GM12878 (cell line): ENCODE results near the gene TCEA2. TPM values are rescaled to one million over a fixed set of nuclear protein-coding genes. Genes with fewer than 3 reads are reported as not detected.

Experiments used
- ATAC-seq: fragments of 200-7000 bp; cut with Tn5 transposase; 3 replicates; pipeline ENCODE4 v1.9.1; 2020; ENCODE audit warnings: mild to moderate bottlenecking, moderate library complexity
- BruUV-seq: library from RNA; stranded (reverse); fragments of 400-500 nt; replicated peaks from 2 replicates; lab custom pipeline; 2021; lab: Mats Ljungman, UMichigan
- CTCF ChIA-PET: fragments of 300-600 bp; sonication (Branson Sonifier 250); formaldehyde crosslinking; extraction: SDS; loops from one replicate; lab custom pipeline; 2021; ENCODE audit warnings: inconsistent platforms; lab: Yijun Ruan, JAX
- POLR2A ChIA-PET: fragments of 350-600 bp; formaldehyde crosslinking; extraction: SDS; loops from one replicate; lab custom pipeline; 2021; ENCODE audit warnings: inconsistent platforms; lab: Charles Lee
- RAD21 ChIA-PET: fragments of 300-600 bp; sonication (Branson Sonifier 250); formaldehyde crosslinking; loops from one replicate; lab custom pipeline; 2023; ENCODE audit warnings: antibody characterized with exemption; ENCODE audit not compliant: unreplicated experiment; lab: Charles Lee
- SMC1A ChIA-PET: fragments of 300-600 bp; sonication (Branson Sonifier 250); formaldehyde crosslinking; loops from one replicate; lab custom pipeline; 2023; ENCODE audit not compliant: unreplicated experiment, uncharacterized antibody; lab: Charles Lee
- DNase-seq: peaks from one replicate; pipeline ENCODE4 v3.0.0-alpha.2; 2011; ENCODE audit warnings: low read depth, low spot score
- FAIRE-seq: peaks from 3 replicates; lab custom pipeline; 2011; peaks lifted over from hg19 to GRCh38; lab: Jason Lieb, UNC
- H2AFZ ChIP-seq: 2 replicates; pipeline ENCODE4 v1.6.0; 2011; ENCODE audit warnings: low read depth, low read length, control low read depth; ENCODE audit not compliant: control insufficient read depth
- H3K27ac ChIP-seq: 2 replicates; pipeline ENCODE4 v1.5.1; 2011; ENCODE audit warnings: control low read depth; ENCODE audit not compliant: control insufficient read depth, insufficient read depth
- H3K27me3 ChIP-seq, 2 experiments: replicated peaks in 1 of 2; 2 replicates each; pipeline versions ENCODE4 v1.6.0 to v1.6.1; 2011; ENCODE audit warnings: low read length in 1 of 2; ENCODE audit not compliant: control insufficient read depth in 2 of 2, insufficient read depth in 2 of 2
- H3K36me3 ChIP-seq, 2 experiments: 2 replicates each; pipeline ENCODE4 v1.5.1; 2011; ENCODE audit warnings: low read length in 1 of 2; ENCODE audit not compliant: control insufficient read depth in 2 of 2, insufficient read depth in 2 of 2
- H3K4me1 ChIP-seq: 2 replicates; pipeline ENCODE4 v1.6.1; 2011; ENCODE audit warnings: mild to moderate bottlenecking, low read length, moderate library complexity, mixed read lengths; ENCODE audit not compliant: control insufficient read depth, insufficient read depth
- H3K4me2 ChIP-seq: 2 replicates; pipeline ENCODE4 v1.6.0; 2011; ENCODE audit warnings: control low read depth; ENCODE audit not compliant: control insufficient read depth, insufficient read depth
- H3K4me3 ChIP-seq: fragments of 200-600 bp; sonication (generic); 2 replicates; pipeline ENCODE4 v1.5.1; 2016
- H3K79me2 ChIP-seq: 2 replicates; pipeline ENCODE4 v1.6.0; 2011; ENCODE audit warnings: low read length; ENCODE audit not compliant: control insufficient read depth, insufficient read depth
- H3K9ac ChIP-seq: 2 replicates; pipeline ENCODE4 v1.8.0; 2011; ENCODE audit warnings: low read length, control low read depth, mixed read lengths; ENCODE audit not compliant: control insufficient read depth, insufficient read depth
- H3K9me3 ChIP-seq: replicated peaks from 3 replicates; pipeline ENCODE4 v1.5.1; 2011; ENCODE audit warnings: mild to moderate bottlenecking, low read length; ENCODE audit not compliant: control insufficient read depth, insufficient read depth
- H4K20me1 ChIP-seq: 2 replicates; pipeline ENCODE4 v1.6.0; 2011; ENCODE audit not compliant: control insufficient read depth, insufficient read depth
- CHD2 ChIP-seq: IDR thresholded peaks from 2 replicates; pipeline ENCODE4 v1.6.1; 2011; ENCODE audit warnings: low read depth, low read length, improper control_type of control experiment, borderline replicate concordance
- MTA3 ChIP-seq: IDR thresholded peaks from 2 replicates; pipeline ENCODE4 v1.6.1; 2012; ENCODE audit warnings: low read length, inconsistent platforms, borderline replicate concordance
- MXI1 ChIP-seq: fragments of 150-350 bp; IDR thresholded peaks from 2 replicates; pipeline ENCODE4 v1.6.1; 2011; ENCODE audit warnings: low read depth, mild to moderate bottlenecking, inconsistent platforms, low read length, improper control_type of control experiment
- POU2F2 ChIP-seq: IDR thresholded peaks from 3 replicates; pipeline ENCODE4 v1.6.1; 2011; ENCODE audit warnings: low read depth, mild to moderate bottlenecking, low read length, borderline replicate concordance
- RELA ChIP-seq: fragments of 450-650 bp; IDR thresholded peaks from 2 replicates; pipeline ENCODE4 v1.8.0; 2014; ENCODE audit warnings: borderline replicate concordance; ENCODE audit not compliant: partially characterized antibody
- SIN3A ChIP-seq: IDR thresholded peaks from 2 replicates; pipeline ENCODE4 v1.6.1; 2012; ENCODE audit warnings: low read depth, low read length, improper control_type of control experiment
- SPI1 ChIP-seq: IDR thresholded peaks from 2 replicates; pipeline ENCODE4 v1.6.1; 2011; ENCODE audit warnings: low read depth, mild to moderate bottlenecking, low read length, moderate library complexity, borderline replicate concordance; ENCODE audit not compliant: insufficient read depth
- SUZ12 ChIP-seq: fragments of 200-600 bp; sonication (generic); IDR thresholded peaks from one replicate; pipeline ENCODE4 v1.6.1; 2018; ENCODE audit warnings: antibody characterized with exemption, mild to moderate bottlenecking; ENCODE audit not compliant: unreplicated experiment
- YBX1 ChIP-seq: fragments of 450-650 bp; IDR thresholded peaks from 2 replicates; pipeline ENCODE4 v1.6.1; 2016; ENCODE audit warnings: antibody characterized with exemption
- ZNF384 ChIP-seq: IDR thresholded peaks from 2 replicates; pipeline ENCODE4 v1.6.1; 2012; ENCODE audit warnings: low read depth, mild to moderate bottlenecking, low read length, improper control_type of control experiment, borderline replicate concordance
- ZZZ3 ChIP-seq: IDR thresholded peaks from 2 replicates; pipeline ENCODE4 v1.6.1; 2011; ENCODE audit warnings: low read depth; ENCODE audit not compliant: control insufficient read depth, insufficient read length
- WGBS: methylation state at CpG from one replicate; pipeline ENCODE4 v1.1.6; 2016; ENCODE audit warnings: low lambda C conversion rate; ENCODE audit not compliant: insufficient replicate concordance, insufficient coverage; ENCODE audit errors: missing lambda C conversion rate; 5-methylcytosine and 5-hydroxymethylcytosine counted together
- in situ Hi-C: fragments of 300-500 bp; cut with MboI; formaldehyde crosslinking; loops from 9 replicates; pipeline ENCODE4 v1.14.3; 2018; ENCODE audit warnings: mixed read lengths
- intact Hi-C: fragments of 100-400 bp; cut with micrococcal nuclease; formaldehyde crosslinking; loops from one replicate; pipeline ENCODE4 v1.14.2; 2022; ENCODE audit not compliant: unreplicated experiment
- polyA plus RNA-seq, 11 experiments: library from polyadenylated mRNA; depleted of rRNA in 4 of 11; unstranded in 6 of 11; stranded (reverse) in 5 of 11; fragments of >200 nt; fragmentation: Nextera tagmentation in 4 of 11; fragmentation: Illumina TruSeq in 1 of 11; extraction: Ambion mirVana in 4 of 11; extraction: Trizol in 1 of 11; gene quantifications; 1 replicate in 1 of 11; 2 replicates in 10 of 11; pipeline versions ENCODE4 v1.2.1 to v1.2.3, GENCODE V29; 2011 to 2016; ENCODE audit warnings: inconsistent platforms in 2 of 11, missing spikeins in 2 of 11, low read depth in 1 of 11
- total RNA-seq, 4 experiments: library from RNA; depleted of rRNA in 3 of 4; stranded (reverse); fragments of >200 nt in 3 of 4; fragmentation: Illumina TruSeq in 1 of 4; extraction: Trizol in 1 of 4; gene quantifications; 2 replicates each; pipeline versions ENCODE4 v1.2.1 to v1.2.3, GENCODE V29; 2013 to 2021
- TF ChIP-seq, protein P1 (sequence below): IDR thresholded peaks from 2 replicates; pipeline ENCODE4 v1.6.1; 2011; ENCODE audit warnings: low read depth, mild to moderate bottlenecking, low read length, moderate library complexity, borderline replicate concordance; ENCODE audit errors: extremely low read depth
- TF ChIP-seq, protein P2 (sequence below): fragments of 450-650 bp; IDR thresholded peaks from 2 replicates; pipeline ENCODE4 v1.6.1; 2017; ENCODE audit warnings: mild to moderate bottlenecking, moderate library complexity

Gene TCEA2
- total and polyA plus RNA-seq, 10 of the 15 experiments (the other 5 are each of a cell fraction or from before 2014, with no cell fraction given), result 3.4 to 42.5 (median 13.3) TPM

DNA sequence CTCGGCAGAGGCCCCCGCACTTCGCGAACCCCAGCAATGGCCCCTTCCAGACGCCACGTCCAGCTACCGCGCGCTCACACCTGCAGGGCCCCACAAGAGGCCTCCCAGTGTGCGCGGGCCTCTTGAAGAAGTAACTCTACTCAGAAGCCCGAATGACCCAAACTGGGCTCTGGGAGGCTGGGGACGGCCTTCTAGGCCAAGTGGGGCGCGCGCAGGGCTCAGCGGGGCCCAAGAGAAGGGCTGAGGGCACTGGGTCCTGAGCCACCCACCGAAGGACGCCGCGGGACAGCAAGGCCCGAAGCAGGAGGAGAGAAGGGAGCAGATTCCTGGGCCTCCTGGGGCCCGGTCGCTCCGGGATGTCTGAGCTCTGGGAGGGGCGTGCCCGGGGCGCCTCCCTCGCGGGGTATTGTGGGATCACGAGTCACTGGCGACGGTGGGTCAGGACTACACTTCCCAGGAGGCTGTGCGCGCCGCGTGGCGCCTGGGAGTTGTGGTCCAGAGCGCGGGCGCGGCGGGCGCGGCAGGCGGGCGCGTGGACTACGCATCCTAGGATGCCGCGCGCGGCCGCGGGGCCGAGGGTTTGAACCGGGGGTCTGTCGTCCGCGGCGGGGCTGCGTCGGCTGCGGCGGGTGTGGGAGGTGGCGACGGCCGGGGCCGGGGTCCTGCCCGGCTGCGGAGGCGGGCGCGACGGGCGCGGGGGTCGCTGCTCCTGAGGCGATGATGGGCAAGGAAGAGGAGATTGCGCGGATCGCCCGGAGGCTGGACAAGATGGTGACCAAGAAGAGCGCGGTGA is at the start of gene TCEA2 (continued):
- TF ChIP-seq SPI1 (no peak), YBX1 (no peak), CHD2 (peak; percentile 88), SIN3A (peak; percentile 56; the same call in 1 of the 2 replicates)

- no peak for FAIRE-seq
- CTCF ChIA-PET, result interaction anchor here (0.9 kb wide), 1 partner anchor 35 kb away, joined by 3 read pairs; the partner anchor contains the start of gene PRPF6
These were observed 47.4 kb upstream of the TCEA2 start for GRCh38 chr20:64015635-64016034.

More at GRCh38 chr20:64015635-64016034, 47.4 kb upstream of the TCEA2 start:
- RAD21 ChIA-PET, result no interaction called here
- DNase-seq (no peak), ATAC-seq (no peak)
- in situ Hi-C loops (no loop called here), intact Hi-C loops (no loop called here)
- WGBS, result 93% methylated on average over 2 of the region's 2 CpGs
- Histone ChIP-seq H3K27ac (no peak overlapping the region), H3K4me2 (no peak overlapping the region), H3K4me3 (no peak overlapping the region), H3K79me2 (no peaks in the 10 kb centered on the region; the same call in 1 of the 2 replicates), H3K27me3 (no peaks in the 10 kb centered on the region), H3K36me3 (peaks cover 36 to 52% of the 10 kb centered on the region in 2 experiments), H3K9ac (no peak overlapping the region), H4K20me1 (no peaks in the 10 kb centered on the region)
- POLR2A ChIA-PET, result no interaction called here
- BruUV-seq, result no TSS peak
- SMC1A ChIA-PET, result no interaction called here
- TF ChIP-seq, protein P1, sequence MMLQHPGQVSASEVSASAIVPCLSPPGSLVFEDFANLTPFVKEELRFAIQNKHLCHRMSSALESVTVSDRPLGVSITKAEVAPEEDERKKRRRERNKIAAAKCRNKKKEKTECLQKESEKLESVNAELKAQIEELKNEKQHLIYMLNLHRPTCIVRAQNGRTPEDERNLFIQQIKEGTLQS, result no peak
- TF ChIP-seq, protein P2, sequence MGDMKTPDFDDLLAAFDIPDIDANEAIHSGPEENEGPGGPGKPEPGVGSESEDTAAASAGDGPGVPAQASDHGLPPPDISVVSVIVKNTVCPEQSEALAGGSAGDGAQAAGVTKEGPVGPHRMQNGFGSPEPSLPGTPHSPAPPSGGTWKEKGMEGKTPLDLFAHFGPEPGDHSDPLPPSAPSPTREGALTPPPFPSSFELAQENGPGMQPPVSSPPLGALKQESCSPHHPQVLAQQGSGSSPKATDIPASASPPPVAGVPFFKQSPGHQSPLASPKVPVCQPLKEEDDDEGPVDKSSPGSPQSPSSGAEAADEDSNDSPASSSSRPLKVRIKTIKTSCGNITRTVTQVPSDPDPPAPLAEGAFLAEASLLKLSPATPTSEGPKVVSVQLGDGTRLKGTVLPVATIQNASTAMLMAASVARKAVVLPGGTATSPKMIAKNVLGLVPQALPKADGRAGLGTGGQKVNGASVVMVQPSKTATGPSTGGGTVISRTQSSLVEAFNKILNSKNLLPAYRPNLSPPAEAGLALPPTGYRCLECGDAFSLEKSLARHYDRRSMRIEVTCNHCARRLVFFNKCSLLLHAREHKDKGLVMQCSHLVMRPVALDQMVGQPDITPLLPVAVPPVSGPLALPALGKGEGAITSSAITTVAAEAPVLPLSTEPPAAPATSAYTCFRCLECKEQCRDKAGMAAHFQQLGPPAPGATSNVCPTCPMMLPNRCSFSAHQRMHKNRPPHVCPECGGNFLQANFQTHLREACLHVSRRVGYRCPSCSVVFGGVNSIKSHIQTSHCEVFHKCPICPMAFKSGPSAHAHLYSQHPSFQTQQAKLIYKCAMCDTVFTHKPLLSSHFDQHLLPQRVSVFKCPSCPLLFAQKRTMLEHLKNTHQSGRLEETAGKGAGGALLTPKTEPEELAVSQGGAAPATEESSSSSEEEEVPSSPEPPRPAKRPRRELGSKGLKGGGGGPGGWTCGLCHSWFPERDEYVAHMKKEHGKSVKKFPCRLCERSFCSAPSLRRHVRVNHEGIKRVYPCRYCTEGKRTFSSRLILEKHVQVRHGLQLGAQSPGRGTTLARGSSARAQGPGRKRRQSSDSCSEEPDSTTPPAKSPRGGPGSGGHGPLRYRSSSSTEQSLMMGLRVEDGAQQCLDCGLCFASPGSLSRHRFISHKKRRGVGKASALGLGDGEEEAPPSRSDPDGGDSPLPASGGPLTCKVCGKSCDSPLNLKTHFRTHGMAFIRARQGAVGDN, result no peak
- TF ChIP-seq ZZZ3 (no peak), RELA (no peak), ZNF384 (no peak), MTA3 (no peak), POU2F2 (no peak), SUZ12 (no peak), MXI1 (no peak)
- TF ChIP-seq, all 136 proteins: peak for 0
- H3K4me1 ChIP-seq, result peaks cover 19% of the 10 kb centered on the region
- H2AFZ ChIP-seq, result no peak overlapping the region
- H3K9me3 ChIP-seq, result peaks cover 29% of the 10 kb centered on the region; the same call in 2 of the 3 replicates
